GM21825 (cell line): ENCODE measurements around the gene CAPN12.
A peak's percentile ranks its signal among the peaks of the same experiment; 100 is the strongest.
"Not testable (repeated sequence)": the region's sequence is repeated elsewhere in the genome, so short reads cannot be mapped to it uniquely, and the experiment has no call there.

Source experiments
- ATAC-seq: cut with Tn5 transposase; IDR thresholded peaks from one replicate; pipeline ENCODE4 v1.9.1; 2021; ENCODE audit warnings: mild to moderate bottlenecking, moderate library complexity; ENCODE audit not compliant: unreplicated experiment

CAPN12 gene

DNA sequence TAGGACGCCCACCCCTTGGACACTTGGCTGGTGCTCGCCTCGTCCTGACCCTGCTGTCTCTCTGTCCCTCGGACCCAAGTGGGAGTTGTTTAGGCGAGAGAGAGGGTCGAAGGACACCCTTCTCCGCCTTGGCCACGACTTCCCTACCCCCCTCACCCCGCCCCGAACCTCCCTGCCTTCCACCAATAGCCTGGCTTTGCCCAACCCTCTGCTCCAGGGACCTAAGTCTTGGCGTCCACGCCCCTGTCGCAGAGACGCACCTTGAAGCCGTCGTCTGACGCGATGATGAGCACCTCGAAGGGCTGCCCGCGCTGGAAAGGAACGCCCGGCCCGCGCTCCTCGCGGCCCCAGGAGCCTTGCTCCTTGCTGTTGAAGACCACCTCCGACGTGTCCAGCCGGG is 27.3 kb upstream of the CAPN12 start:
- ATAC-seq, result not testable (repeated sequence)

DNA sequence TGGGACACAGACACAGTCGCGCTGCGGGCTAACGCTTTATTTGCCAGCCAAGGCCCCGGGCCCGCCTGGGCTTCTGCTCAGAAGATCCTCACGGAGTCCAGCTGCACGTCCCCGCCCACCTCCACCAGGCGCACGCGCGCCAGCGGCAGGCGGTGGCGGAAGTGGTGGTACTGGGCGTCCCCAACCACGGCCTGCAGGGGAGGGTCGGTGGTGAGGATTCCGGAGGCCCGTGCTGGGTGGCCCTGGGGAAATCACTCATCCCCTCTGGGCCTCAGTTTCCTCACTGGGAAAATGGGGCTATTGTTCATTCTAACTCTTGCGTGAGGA is 26.6 kb upstream of the CAPN12 start:
- ATAC-seq, result not testable (repeated sequence)

DNA sequence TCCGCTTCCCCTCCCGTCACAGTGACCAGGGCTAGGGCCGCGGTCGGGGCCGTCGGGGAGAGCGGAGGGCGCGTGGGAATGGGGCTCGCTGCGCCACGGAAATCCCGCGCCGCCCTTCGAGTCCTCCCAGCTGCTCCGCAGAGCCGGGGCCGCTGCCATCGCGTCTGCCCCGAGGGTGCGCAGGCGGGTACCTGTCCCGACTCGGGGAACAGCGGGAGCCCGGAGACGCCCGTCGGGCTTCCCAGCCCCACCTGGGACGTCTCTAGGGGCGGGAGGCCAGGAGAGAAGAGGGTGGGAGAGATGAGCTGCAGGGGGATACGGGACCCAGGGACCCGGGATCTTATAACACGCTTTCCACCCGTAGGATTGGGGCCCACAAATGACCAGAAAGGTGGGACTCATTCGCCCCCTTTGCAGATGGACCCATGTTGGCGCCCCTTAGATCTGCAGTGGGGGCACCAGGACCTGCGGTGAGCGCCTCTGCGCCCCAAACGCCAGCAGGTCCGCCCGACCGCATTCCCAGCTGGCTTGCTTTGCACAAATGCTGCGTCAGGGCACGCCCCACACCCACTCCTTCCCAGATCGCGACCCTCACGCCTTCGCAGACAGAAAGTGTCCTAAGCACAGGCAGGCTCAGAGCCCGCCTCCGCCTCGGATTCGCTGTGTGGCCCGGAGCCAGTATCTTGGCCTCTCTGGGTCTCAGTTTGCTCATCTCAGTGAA is 26.1 kb upstream of the CAPN12 start:
- ATAC-seq, result not testable (repeated sequence)

DNA sequence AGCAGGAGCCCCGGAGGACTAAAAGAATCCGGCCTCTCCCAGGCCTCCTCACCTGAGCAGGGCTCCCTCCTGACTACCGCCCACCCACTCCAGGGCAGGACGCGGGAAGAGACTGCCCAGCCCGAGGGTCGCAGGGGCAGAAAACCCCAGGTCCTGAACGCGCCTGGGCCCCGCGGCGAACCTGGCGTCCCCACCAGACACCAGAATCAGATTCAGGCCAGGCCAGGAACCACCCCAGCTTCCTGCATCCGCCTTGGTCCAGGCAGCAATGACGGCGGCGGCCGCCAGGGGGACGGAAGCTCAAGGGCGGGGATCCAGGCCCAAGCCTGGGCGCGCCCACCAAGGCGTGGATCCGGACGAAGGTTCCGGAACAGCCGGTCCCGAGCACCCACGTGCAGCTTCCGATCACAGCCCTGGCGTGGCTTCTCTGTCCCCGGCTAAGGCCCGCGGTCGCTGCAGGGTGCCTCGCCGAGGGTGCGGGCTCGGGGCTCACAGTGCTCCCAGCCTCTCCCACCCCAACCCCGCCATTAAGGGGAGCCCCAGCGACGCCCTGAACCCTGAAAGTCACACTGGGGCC is 25.4 kb upstream of the CAPN12 start:
- peak; percentile 70 for ATAC-seq

DNA sequence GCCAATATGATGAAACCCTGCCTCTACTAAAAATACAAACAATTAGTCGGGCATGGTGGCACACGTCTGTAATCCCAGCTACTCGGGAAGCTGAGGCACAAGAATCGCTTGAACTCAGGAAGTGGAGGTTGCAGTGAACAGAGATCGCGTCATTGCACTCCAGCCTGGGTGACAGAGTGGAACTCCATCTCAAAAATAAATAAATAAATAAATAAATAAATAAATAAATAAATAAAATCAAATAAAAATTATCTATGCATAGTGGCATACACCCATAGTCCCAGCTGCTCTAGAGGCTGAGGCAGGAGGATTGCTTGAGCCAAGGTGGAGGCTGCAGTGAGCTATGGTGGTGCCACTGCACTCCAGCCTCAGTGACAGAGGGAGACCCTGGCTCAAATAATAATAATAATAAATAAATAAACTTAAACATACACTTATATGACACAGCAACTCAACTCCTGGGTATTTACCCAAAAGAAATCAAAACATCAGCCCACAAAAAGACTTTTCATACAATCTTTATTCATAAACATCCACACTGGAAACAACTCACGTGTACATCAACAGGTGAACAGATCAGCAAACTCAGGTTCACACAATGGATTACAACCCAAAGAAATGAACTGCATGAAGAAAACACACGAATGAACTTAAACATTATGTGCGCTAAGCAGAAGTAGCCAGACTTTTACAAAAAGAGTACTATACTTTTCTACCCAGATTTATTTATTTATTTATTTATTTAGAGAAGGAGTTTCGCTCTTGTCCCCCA is 22.2 kb upstream of the CAPN12 start:
- no peak for ATAC-seq

DNA sequence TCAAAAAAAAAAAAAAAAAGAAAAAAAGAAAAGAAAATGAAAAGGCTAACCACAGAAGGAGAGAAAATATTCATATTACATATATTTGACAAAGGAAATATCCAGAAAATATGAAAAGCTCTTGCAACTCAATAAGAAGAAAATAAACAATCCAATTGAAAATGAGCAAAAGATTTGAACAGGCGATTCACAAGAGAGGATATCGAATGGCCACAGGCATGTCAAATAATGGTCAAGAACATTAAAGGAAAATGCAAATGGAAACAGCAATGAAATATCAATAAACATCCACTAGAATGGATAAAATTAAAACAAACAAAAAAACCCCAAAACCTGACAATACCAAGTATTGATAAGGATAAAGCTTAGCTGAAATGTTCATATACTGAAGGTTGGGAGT is 20.9 kb upstream of the CAPN12 start:
- ATAC-seq, result no peak

DNA sequence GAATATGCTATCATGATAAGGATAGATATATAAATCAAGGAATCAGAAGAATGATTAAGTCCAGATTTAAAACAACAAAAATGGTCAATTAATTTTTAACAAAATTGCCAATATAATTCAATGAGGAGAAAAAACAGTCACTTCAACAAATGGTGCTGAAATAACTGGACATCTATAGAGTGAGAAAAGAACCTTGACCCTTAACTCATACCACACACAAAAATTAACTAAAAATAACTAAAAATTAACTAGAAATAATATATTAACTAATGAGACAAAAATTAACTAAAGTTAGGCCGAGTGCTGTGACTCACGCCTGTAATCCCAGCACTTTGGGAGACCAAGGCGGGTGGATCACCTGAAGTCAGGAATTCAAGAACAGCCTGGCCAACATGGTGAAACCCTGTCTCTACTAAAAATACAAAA is 19.5 kb upstream of the CAPN12 start:
- ATAC-seq, result no peak

DNA sequence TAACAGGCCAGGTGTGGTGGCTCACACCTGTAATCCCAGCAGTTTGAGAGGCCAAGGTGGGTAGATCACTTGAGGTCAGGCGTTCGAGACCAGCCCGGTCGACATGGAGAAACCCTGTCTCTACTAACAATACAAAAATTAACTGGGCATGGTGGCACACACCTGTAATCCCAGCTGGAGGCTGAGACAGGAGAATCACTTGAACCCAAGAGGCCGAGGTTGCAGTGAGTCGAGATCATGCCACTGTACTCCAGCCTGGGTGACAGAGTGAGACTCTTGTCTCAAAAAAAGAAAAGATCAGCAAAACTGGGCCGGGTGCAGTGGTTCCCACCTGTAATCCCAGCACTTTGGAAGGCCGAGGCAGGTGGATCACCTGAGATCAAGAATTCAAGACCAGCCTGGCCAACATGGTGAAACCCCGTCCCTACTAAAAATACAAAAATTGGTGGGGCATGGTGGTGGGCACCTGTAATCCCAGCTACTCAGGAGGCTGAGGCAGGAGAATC is 17.7 kb upstream of the CAPN12 start:
- ATAC-seq, result not testable (repeated sequence)

DNA sequence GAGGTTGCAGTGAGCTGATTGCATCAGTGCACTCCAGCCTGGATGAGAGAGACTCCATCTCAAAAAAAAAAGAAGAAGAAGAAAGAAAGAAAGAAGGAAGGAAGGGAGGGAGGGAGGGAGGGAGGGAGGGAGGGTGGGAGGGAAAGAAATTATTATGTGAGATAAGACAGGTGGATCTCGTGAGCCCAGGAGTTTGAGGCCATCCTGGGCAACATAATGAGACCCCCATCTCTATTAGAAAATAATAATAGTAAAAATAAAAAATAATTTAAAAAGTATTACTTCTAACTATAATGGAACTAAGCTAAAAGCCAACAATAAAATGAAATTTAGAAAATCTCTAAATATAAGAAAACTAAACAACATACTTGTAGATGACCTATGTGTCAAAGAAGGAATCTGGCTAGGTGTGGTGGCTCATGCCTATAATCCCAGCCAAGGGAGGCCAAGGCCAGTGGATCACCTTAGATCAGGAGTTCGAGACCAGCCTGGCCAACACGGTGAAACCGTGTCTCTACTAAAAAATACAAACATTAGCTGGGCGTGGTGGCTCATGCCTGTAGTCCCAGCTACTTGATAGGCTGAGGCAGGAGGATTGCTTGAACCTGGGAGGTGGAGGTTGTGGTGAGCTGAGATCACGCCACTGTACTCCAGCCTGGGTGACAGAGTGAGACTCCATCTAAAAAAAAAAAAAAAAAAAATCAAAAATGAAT is 16.7 kb upstream of the CAPN12 start:
- ATAC-seq, result not testable (repeated sequence)

DNA sequence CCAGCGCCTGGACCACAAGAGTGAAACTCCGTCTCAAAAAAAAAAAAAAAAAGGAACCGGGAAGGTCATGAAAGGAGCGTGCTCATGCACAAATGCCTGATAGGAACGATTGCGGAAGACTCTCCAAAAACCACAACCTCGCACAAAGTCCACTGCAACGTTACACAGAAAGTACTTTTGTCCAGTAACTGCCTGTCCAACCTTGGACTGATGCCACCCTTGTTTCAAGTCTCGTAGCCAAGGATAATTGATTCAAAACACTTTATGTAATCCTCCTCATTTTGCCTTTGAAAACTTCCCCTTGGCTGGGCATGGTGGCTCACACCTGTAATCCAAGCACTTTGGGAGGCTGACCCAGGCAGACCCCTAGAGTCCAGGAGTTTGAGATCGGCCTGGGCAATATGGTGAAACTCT is 15.3 kb upstream of the CAPN12 start:
- no peak for ATAC-seq

DNA sequence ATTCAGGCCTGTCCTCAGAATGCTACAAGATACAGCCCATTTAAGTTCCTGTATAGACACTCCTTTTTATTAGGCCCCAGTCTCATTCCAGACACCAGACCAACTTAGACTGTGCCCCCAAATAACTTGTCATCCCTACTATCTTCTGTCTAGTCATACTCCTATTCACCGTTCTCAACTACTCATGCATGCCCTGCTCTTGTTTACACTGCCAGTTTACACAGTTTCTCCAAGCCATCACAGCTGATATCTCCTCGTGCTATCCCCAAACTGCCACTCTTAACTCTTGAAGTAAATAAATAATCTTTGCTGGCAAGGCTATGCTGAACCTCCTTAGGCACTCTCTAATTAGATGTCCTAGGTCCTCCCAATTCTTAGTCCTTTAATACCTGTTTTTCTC is 9.9 kb upstream of the CAPN12 start:
- ATAC-seq, result not testable (repeated sequence)

DNA sequence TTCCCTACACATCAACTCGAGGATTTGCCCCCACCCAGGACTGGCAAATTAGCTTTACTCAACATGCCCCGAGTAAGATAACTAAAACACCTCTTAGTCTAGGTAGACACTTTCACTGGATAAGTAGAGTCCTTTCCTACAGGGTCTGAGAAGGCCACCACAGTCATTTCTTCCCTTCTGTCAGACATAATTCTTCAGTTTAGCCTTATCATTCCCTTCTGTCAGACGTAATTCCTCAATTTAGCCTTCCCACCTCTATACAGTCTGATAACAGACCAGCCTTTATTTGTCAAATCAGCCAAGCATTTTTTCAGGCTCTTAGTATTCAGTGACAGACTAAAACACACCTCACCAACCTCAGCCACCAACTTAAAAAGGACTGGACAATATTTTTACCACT is 9.5 kb upstream of the CAPN12 start:
- not testable (repeated sequence) for ATAC-seq

DNA sequence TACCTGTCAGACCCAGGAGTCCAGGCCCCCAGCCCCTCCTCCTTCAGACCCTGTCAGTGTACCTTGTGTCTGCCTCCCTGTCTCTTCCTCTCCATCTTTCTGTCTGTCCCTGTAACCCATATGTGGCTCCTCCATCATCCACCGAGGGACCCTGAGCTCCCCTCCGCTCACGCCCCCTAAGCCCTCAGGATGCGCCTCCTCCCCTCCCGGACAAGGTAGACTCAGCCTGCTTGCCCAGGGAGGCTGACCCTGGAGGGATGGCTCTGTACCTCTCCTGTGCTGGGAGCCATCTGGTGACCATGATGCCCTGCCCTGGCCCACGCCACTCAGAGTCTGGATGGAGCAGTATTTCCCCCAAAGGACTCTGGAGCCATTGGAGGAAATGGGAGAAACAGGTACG is 1.0 kb upstream of the CAPN12 start:
- ATAC-seq, result no peak

DNA sequence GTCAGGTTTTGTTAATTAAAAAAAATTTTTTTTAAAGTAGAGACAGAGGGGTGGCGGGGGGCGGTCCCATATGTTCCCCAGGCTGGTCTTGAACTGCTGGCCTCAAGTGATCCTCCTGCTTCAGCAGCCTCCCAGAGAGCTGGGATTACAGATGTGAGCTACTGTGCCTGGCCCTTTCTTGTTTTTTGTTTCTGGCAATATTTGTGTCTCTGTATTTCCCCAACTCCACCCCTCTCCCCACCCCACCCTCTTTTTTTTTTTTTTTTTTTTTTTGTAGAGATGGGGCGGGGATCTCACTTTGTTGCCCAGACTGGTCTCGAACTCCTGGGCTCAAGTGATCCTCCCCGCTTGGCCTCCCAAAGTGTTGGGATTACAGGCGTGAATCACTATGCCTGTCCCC is 600 bp upstream of the CAPN12 start:
- ATAC-seq, result no peak

DNA sequence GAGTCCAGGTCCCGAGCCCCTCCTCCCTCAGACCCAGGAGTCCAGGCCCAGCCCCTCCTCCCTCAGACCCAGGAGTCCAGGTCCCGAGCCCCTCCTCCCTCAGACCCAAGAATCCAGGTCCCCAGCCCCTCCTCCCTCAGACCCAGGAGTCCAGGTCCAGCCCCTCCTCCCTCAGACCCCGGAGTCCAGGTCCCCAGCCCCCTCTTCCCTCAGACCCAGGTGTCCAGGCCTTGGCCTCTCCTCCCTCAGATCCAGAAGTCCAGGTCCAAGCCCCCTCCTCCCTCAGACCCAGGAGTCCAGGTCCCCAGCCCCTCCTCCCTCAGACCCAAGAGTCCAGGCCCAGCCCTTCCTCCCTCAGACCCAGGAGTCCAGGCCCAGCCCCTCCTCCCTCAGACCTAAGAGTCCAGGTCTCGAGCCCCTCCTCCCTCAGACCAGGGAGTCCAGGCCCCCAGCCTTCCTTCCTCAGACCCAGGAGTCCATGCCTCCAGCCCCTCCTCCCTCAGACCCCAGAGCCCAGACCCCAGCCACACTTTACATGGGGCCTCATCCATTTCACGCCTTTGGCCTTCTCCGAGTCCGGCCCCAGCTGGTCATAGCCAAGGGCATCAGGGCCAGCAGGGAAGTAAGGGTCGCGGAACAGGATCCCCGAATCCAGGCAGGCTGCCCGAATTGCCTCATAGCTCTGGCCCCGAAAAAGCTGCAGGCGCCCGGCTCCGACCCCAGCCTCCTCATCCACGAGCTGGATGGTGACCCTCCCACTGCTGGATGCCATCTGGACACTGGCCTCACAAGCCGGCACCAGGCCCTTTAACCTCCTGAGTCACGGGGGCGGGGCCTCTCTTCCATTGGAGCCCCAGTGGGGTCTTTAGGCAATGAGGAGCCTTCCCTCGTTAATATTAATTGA is 628 bp downstream of the CAPN12 start:
- ATAC-seq, result no peak

DNA sequence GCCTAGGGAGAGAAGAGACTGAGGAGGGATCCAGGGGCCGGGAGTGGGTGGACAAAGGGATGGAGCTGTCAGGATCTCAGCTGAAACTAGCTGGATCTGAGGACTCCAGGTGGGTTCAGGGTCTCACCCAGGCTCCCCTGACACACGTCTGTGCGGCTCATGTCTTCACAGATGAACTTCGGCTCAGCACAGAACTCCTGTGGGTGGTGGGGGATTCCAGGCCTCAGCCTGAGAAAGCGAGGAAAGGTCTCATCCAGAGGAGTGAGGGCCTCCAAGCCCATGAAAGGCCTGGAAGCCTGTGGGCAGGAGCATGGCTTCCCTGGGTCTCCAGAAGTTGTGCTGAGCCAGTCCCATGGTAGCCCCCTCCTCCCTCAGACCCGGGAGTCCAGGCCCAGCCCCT is 1.4 kb downstream of the CAPN12 start:
- no peak for ATAC-seq

DNA sequence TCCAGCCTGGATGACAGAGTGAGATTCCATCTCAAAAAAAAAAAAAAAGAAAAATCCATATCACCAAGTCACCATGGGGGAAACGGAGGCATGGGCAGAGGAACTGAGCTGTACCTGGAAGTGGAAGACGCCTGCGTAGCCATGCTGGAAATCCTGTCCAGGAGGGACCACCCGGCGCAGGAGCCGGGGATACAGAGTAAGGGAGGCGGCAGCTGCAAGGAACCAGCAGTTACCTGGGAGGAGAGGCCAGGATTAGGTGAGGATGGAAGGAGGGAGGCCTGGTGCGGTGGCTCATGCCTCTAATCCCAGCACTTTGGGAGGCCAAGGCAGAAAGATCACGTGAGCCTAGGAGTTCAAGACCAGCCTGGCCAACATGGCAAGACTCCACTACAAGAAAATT is 2.0 kb downstream of the CAPN12 start:
- no peak for ATAC-seq

DNA sequence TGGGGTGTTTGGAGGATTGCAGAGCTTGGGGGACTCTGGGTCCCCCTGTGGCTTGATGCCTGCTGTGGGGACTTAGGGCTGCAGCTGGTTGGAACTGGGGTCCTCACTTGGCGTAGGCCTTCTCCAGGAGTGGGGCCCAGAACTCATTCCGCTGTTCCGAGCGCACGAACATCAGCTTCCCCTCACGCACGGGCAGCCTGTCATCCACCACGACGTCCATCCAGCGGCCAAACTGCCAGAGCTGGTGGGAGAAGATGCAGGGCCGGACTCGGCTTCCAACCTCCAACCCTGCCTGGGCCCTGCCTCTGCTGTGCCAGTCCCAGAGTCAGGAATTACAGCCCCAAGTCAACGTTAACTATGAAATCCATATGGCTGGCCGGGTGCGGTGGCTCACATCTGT is 2.6 kb downstream of the CAPN12 start:
- no peak for ATAC-seq

DNA sequence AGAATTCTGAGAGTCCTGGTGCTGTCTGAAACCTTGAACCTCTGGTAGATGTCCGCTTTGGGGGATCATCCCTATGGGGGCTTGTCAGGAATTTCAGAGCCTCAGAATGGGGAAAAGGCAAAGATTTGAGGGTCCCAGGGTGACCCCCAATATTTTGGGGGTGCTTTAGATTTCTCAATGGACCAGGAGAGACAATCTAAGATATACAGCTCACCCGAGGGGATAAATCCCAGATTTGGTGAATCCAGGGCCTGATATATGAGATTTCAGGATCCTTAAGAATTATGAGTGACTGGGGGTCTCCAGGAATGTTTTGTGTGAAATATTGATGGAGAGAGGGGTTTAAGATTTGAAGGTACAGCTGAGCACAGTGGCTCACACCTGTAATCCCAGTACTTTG is 3.3 kb downstream of the CAPN12 start:
- no peak for ATAC-seq

DNA sequence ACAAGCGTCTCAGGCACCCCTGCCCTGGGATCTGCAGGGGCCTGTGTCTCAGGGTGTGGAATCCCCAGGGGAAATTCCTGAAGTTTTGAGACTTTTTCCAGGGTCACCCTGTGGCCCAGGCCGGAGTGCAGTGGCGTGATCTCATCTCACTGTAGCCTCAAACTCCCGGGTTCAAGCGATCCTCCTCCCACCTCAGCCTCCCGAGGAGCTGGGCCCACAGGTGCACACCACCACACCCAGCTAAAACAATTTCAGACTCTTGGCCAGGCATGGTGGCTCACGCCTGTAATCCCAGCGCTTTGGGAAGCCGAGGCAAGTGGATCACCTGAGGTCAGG is 4.0 kb downstream of the CAPN12 start:
- no peak for ATAC-seq
